HG02885 (cell line): Measurements from ENCODE around the gene CENPP.

Experiments
- ATAC-seq: cut with Tn5 transposase; IDR thresholded peaks from one replicate; pipeline ENCODE4 v1.9.1; 2021; ENCODE audit warnings: mild to moderate bottlenecking; ENCODE audit not compliant: unreplicated experiment, poor library complexity

Gene CENPP

DNA sequence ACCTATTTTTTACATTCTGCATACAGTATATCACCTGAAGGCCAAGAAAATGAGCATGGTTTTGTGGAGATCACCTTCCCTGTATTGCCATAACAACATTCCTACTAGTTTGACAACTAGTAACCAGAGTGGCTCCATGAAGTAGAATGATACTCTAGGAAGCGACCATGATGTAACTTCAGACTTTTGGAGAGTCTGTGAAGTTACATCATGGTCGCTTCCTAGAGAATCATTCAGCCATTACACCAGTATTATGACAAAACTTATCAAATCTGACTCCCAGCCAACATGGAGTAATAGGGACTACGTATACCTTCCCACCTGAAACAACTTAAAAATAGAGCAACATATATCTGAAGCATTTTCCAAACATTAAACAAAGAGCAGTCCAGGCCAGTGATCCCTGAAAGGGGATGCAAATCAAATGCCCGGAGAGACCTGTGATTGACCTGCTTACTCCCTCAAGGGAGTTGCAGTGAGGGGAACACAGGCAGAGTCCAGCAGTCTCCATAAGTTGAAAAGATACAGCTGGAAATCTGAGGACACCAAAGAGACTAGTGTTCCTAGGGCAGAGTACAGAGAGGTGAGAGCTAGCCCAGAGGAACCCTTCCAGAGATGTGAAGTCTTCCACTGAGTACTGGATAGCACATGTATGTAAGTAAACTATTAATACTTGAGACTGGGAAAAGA is 202.2 kb downstream of the CENPP start:
- ATAC-seq, result no peak

DNA sequence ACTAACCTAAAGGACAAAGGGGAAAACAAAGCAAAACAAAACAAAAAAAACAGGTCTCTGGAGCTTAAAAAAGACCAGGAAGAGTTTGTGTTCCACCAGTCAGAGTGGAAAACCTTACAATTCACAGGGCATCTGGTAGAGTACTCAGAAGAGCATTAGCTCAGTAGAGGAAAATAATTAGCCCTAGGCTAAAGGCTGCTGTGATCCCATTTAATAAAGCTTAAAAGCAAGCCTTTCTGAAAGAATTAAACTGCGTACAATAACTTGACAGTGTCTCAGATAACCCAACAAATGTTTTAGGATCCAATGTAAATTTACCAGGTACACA is 202.7 kb downstream of the CENPP start:
- ATAC-seq, result no peak

DNA sequence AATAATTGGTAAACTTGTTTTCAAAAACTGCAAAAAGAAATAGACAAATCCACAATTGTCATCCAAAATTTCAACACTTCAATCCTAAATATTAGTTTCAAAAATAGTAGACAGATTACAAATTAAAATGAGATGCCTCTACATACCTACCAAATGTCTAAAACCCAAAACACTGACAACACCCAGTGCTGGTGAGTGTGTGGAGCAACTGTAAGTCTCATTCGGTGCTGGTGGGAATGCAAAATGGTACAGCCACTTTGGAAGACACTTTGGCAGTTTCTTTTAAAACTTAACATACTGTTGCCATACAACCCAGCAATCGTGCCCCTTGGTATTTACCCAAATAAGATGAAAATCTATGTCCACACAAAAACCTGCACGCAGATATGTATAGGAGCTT is 203.4 kb downstream of the CENPP start:
- no peak for ATAC-seq

DNA sequence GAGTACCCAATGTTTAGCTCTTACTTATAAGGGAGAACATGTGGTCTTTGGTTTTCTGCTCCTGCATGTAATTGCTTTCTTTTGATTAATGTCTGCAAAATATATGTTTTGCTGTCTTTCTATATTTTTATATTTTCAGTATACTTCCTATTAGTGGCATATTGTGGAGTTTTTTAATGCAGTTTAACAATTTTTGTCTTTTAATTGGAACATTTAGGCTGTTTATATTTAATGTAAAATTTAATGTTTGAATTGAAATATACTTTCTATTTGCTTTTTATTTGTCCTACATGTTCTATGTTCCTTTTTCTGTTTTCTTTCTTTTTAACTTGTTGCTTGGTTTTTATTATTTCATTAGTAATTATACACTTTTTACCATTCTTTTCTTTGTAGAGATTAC is 205.1 kb downstream of the CENPP start:
- ATAC-seq, result no peak

DNA sequence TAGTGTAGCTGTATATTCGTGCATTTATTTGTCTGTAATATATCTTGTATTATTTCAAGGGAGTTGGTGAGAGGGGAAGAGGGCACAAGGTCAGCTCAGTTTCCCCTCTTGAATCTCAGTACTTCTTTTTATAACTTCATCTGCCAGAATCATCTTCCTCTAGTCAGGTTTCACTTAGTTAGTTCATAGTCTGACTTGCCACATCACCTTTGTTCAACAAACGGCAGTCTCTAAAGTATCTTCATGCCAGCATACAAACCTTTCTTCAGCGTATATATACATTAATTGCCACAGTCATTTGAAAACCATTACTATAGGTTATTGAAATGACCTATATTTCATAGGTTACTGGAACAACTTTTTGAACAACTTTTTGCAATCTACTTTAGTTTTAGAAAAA is 208.5 kb downstream of the CENPP start:
- ATAC-seq, result no peak

DNA sequence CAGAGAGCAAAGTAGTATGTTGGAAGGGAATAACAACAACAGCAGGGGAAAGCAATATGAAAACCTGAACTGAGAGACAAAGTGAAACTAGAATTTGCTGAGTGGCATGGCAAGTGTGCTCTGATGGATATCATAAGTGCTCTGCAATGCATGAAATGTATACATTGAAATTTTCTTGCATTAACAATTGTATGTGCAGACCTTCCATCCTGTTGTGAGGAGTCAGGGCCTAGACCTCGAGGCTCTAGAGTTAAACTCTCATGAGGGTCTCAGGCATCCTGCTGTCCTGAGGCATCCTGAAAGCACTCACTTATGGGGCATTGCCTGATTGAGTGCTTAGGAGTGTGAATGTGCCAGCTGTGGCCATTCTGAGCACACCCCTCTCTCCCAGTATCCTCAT is 208.9 kb downstream of the CENPP start:
- peak; percentile 62 for ATAC-seq

DNA sequence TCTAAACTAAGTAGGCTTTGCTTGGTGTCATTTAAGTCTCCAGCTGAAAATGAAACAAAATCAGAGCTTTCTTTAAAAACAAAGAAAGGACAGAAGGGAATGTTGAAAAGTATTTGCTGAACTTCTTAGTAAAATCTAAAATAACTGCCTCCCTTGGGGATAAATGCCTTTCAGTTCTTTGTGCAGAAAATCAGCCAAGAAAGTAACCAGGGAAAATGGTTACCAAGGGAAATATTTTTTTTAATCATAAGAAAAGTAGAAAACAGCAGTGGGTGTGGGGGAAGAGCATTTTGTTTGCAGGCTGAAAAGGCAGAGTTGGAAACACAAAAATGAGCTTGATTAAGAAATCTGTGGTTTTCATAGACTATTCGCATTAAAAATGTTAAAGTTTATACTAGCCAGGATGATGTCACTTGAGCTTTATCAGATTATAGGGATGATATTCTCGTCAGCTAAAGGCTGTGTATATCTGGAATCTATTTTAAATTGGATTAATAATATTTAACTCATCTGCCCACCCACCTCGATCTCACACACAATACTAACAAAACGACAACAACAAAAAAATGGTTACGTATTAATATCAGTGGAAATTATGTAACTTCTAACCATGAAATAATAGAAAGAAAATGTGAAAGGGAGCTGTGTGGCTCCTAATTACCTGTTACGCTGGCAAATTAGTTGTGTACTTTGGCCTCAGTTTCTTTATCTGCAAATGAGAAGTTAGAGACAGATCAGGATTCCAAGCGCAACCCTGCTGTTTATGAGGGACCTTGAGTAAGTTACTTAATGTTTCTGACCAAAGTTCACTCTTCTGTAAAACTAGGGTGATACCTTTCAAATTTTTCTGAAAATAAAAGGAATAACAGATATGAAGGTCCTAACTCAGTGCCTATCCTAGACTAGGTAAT is 210.4 kb downstream of the CENPP start, which contains the start of gene ECM2:
Gene ECM2, minus strand, starts transcription at position 51 of the 911 bp plus-strand sequence. CDS start 13,124 bp downstream, outside the sequence.
- ATAC-seq, result no peak

DNA sequence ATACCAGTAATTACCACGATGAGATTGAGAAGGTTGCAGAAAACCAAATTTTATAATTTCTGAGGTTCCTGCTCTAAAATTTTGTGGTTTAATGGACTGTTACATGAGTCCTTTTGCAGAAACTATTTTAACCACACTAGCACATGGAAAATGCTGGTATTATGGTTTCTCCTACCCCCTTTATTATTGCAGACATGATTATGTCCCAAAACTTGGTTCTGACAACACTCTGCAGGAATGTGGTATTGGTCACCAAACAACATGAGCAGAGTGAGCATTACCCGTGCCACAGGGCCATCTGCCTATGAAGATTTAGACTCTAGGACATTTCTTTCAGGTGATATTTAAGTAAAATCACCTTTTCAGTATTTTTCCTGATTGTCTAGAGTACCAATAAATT is 212.8 kb downstream of the CENPP start:
- ATAC-seq, result no peak

DNA sequence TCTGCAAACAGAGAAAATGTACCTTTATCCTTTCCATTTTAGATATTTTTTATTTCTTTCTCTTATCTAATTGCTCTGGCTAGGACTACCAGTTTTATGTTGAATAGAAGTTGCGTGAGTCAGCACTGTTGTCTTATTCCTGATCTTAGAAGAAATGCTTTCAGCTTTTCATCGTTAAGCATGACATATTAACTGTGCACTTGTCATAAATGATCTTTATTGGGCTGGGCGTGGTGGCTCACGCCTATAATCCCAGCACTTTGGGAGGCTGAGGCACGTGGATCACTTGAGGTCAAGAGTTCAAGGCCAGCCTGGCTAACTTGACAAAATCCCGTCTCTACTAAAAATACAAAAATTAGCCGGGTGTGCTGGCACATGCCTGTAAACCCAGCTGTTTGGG is 218.2 kb downstream of the CENPP start:
- no peak for ATAC-seq

DNA sequence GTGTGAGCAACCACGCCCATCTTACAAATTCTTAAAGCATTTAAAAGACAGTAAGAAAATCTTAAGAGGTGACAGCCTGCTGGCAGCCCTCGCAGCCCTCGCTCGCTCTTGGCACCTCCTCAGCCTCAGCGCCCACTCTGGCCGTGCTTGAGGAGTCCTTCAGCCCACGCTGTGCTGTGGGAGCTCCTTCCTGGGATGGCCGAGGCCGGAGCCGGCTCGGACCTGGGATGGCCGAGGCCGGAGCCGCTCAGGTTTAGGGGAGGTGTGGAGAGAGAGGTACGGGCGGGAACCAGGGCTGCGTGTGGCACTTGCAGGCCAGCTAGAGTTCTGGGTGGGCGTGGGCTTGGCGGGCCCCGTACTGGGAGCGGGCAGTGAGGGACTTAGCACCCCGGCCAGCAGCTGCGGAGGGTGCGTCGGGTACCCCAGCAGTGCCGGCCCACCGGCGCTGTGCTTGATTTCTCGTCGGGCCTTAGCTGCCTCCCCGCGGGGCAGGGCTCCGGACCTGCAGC is 219.3 kb downstream of the CENPP start:
- ATAC-seq, result no peak

DNA sequence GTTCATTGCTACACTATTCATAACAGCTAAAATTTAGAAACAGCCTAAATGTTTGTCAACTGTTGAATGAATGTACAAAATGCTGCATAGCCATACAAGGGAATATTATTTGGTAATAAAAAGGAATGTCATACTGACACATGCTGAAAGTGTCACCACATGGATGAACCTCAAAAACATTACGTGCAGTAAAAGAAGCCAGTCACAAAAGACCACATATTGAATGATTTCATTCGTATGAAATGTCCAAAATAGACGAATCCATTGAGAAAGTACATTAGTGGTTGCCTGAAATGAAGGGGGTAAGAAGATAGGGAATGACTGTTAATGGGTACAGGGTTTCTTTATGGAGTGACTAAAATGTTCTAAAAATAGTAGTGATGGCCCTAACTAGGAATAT is 221.6 kb downstream of the CENPP start:
- no peak for ATAC-seq

DNA sequence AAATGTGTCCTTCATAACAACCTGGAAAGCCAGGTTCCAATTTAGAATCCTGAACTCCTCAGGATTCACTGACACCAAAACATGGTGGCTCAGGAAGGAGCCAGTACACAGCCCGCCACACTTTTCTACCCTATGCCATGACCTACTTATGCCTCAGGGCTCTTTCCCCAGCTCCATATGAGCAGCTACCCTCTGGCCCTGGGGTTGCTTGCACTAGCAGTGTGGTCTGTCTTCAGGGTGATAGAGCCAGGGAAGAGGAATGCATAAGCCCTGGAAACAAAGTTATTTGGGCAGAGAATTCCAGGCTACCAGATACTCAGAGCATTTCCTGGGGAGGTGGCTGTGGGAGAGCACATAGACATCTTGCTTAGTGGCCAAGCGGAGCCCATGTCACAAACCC is 225.0 kb downstream of the CENPP start:
- no peak for ATAC-seq

DNA sequence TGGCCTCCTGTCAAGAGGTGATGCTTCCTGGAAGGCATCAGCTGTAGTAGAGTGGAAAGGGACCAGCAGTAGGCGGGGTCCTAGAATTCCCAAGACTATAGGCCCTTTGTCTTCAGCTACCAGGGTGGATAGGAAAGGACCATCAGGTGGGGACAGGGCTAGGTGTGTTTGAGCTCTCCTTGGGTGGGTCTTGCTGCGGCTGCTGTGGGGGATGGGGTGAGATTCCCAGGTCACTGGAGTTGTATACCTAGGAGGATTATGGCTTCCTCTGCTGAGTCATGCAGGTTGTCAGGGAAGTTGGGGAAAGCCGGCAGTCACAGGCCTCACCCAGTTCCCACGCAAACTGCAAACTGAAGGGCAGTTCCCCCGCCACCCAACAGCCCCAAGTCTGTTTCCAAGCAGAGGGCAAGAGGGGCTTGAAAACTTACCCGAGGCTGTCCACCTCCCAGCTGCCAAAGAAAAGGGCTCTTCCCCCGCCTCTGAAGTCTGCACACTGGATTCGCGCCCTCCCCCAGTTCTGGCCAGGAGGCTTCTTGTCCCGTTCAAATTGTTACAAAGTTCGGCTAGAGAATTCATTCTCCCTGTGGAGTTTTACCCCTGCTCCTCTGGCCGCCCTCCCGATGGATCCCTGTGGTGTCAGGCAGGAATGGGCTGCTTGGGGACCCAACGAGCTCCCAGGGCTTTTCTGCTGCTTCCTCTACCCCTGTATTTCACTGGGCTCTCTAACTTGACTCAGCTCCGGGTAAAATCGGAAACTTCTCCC is 233.0 kb downstream of the CENPP start:
- ATAC-seq, result no peak

DNA sequence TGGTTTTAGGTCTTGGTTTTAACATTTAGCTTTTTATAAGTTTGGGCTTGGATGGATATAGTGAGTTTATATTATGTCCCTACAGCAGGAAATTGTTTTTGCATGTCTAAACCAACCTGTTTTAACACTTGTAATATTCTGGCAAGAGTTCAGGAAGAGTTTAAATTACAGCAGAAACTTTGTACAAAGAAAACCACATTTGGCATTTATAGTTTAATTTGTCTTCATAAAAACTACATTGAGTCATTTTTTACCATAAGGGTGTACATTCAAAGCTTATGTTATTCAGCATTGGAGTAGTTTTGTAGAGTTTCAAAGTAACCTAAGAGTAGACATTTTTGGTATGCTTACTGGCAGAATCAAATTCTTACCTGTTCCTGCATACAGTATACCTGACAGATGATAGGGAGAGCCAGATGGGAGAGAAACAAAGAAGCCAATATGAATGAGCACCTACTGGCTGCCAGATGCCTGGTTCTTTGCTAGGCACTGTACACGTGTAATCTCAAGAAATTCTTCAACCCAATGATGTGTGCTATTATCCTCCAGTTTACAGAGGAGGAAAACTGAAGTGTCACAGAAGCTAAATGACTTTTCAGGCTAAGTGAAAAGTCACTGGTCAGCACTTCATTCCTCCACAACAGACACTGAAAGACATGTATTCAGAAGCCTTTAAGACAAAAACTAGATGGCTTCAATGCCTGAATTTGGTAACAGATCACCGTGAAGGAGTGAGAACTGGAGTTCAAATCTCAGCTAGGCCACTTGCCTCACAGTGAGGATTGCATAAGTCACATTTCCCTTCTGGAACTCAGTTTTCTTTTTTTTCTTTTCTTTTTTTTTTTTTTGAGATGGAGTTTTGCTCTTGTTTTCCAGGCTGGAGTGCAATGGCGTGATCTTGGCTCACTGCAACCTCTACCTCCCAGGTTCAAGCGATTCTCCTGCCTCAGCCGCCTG is 235.9 kb downstream of the CENPP start:
- ATAC-seq, result no peak

DNA sequence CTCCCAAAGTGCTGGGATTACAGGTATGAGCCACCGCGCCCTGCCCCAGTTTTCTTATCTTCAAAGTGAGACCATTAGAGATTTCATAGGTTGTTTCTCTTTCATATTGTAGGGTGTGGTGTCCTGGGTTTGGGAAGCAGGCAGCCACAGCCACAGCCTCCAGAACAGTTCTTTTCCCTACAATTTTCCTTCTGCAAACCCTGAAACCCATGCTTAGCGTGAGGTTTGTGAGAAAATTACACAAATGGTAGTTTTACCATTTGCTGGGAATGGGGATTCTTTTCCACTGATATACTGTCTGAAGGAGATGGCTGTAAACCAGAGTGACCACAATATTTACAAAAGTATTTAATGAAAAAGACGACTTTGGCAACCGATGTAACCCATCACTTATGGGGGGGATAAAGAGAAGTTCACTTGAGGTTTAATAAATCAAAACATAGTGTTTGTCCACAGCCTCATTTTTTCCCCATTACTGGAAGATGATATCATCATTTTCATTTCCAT is 236.8 kb downstream of the CENPP start:
- ATAC-seq, result no peak

DNA sequence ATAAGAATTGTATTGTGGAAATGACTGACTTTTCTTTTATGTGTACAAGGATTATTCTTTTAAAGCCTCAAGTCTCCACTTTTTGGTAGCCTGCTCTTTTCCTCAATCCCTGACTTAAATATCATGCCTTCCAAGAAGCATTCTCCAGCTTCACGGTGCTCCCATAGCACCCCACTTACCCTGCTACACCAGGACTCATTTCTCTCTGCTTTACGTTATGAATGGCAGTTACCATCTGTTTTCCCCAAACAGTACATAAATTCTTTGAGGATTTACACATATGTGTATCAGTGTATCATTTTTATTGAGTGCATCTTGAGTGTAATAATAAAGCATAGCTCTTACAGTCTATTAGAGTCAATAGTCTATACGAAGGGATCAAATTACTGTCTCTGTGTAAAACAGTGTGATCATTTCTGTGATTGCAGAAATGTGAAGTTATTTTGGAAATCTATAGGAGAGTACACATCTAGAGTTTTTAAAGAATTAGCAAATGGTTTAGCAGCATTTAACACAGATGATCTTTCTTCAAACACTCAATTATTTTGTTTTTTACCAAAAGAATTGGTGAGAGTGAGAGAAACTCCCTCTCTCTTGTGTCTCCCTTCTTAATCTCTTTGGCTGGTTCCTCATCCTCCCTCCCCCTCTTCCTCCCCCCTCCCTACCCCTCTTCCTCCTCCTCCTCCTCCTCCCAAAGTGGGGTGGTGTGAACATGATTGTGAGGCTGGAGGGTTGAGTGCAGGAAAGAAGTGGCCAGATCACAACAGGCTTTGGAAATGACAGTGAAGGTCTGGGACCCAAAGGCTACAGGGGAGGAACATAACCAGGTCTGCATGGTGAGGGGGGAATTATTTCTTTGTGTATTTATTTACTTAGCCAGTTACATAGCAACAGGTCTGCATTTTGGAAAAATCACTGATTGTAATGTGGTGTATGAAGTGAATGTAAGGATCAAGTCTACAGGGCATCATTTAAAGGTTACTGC is 237.7 kb downstream of the CENPP start:
- ATAC-seq, result no peak

DNA sequence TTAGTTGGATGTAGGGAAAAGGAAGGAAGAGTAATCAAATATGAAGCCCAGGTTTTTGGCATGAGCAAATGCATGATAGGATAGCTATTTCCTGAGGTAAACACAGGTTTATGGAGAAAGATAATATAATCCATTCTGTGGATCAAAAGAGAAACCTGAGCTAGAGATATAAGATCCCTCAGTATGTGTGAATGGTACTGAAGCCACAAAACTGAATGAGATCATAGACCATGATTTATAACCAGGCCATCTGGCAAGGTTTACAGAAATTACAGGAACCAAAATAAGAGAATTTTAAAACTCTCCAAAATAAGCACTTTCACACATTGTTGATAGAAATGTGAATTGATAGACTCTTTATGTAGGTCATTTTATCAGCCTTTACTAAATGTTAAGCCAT is 238.8 kb downstream of the CENPP start:
- no peak for ATAC-seq

DNA sequence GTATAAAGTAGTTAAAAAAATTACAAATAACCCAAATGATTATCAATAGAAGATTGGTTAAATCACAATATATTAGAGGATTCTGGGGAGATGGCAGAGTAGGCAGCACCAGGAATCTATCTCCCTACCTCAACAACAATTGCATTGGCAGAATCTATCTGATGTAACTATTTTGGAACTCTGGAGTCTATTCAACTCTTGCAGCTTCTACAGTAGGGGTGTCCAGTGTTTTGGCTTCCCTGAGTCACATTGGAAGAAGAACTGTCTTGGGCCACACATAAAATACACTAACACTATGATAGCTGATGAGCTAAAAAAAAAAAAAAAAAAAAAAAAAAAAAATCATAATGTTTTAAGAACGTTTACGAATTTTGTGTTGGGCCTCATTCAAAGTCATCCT is 239.2 kb downstream of the CENPP start:
- no peak for ATAC-seq
